K562 (cell line): ENCODE results near the gene USP37. TPM values are rescaled to one million over a fixed set of nuclear protein-coding genes. Genes with fewer than 3 reads are reported as not detected.
A peak's percentile ranks its signal among the peaks of the same experiment; 100 is the strongest.

Experiments used
- C11orf30 ChIP-seq: fragments of 450-650 bp; IDR thresholded peaks from 2 replicates; pipeline ENCODE4 v1.6.1; 2016; ENCODE audit warnings: low read depth, mild to moderate bottlenecking
- CTBP1 ChIP-seq: fragments of 450-650 bp; IDR thresholded peaks from 2 replicates; pipeline ENCODE4 v1.6.1; 2016; ENCODE audit warnings: borderline replicate concordance
- E2F8 ChIP-seq: fragments of 450-650 bp; IDR thresholded peaks from 2 replicates; pipeline ENCODE4 v1.7.1; 2018; ENCODE audit warnings: mild to moderate bottlenecking, low read depth; ENCODE audit not compliant: partially characterized antibody
- ERF ChIP-seq: fragments of 450-650 bp; formaldehyde crosslinking; IDR thresholded peaks from 2 replicates; pipeline ENCODE4 v1.4.0; 2020; ENCODE audit warnings: mild to moderate bottlenecking, mixed read lengths
- ETV6 ChIP-seq, 3 experiments: fragments of 150-350 bp in 1 of 3; sonication (generic) in 1 of 3; formaldehyde crosslinking in 1 of 3; IDR thresholded peaks; 2 replicates each; pipeline versions ENCODE4 v1.6.1 to v1.8.0; 2014 to 2022; ENCODE audit warnings: borderline replicate concordance in 2 of 3, low read depth in 2 of 3, antibody characterized with exemption in 1 of 3, low read length in 1 of 3, mild to moderate bottlenecking in 1 of 3, missing genetic modification reagents in 1 of 3
- MEF2D ChIP-seq: conservative IDR thresholded peaks from 2 replicates; pipeline ENCODE4 v1.6.1; 2016; ENCODE audit warnings: low read depth, missing genetic modification characterization, missing compliant biosample characterization
- NR2C1 ChIP-seq, 2 experiments: fragments of 450-650 bp; IDR thresholded peaks; 2 replicates each; pipeline ENCODE4 v1.6.1; 2017; ENCODE audit warnings: mild to moderate bottlenecking in 2 of 2, antibody characterized with exemption in 1 of 2, inconsistent platforms in 1 of 2, missing compliant biosample characterization in 1 of 2, missing genetic modification characterization in 1 of 2
- PCBP2 ChIP-seq: fragments of 200-400 bp; formaldehyde crosslinking; IDR thresholded peaks from 2 replicates; pipeline ENCODE4 v1.6.1; 2018; ENCODE audit warnings: low read length, low read depth, mild to moderate bottlenecking, moderate library complexity; ENCODE audit not compliant: poor library complexity, severe bottlenecking
- SMARCC2 ChIP-seq: fragments of 450-650 bp; IDR thresholded peaks from 2 replicates; pipeline ENCODE4 v1.6.1; 2017; ENCODE audit warnings: antibody characterized with exemption, moderate library complexity, mild to moderate bottlenecking, low read depth
- SNAPC5 ChIP-seq: fragments of 250-450 bp; sonication (Bioruptor Pico); IDR thresholded peaks from 2 replicates; pipeline ENCODE4 v1.8.0; 2021; ENCODE audit warnings: moderate library complexity, mild to moderate bottlenecking, inconsistent platforms
- TAF9B ChIP-seq: fragments of 450-650 bp; IDR thresholded peaks from 2 replicates; pipeline ENCODE4 v1.6.1; 2018; ENCODE audit warnings: mild to moderate bottlenecking; ENCODE audit not compliant: partially characterized antibody
- TEAD1 ChIP-seq, 2 experiments: fragments of 450-650 bp in 1 of 2; sonication (generic) in 1 of 2; formaldehyde crosslinking; IDR thresholded peaks; 2 replicates each; pipeline versions ENCODE4 v1.4.0 to v1.8.0; 2020 to 2022; ENCODE audit warnings: mild to moderate bottlenecking in 2 of 2, missing genetic modification reagents in 1 of 2
- ZMIZ1 ChIP-seq, 2 experiments: fragments of 150-350 bp in 1 of 2; IDR thresholded peaks; 2 replicates each; pipeline ENCODE4 v1.6.1; 2012 to 2016; ENCODE audit warnings: low read depth in 2 of 2, low read length in 2 of 2, mild to moderate bottlenecking in 1 of 2, moderate library complexity in 1 of 2
- ZNF253 ChIP-seq: fragments of 250-450 bp; sonication (Bioruptor Pico); conservative IDR thresholded peaks from 2 replicates; pipeline ENCODE4 v1.6.1; 2021; ENCODE audit warnings: mild to moderate bottlenecking
- polyA plus RNA-seq, 8 experiments: library from polyadenylated mRNA; depleted of rRNA in 4 of 8; stranded (reverse) in 5 of 8; unstranded in 3 of 8; fragments of >200 nt; fragmentation: Nextera tagmentation in 2 of 8; fragmentation: Illumina TruSeq in 1 of 8; extraction: Ambion mirVana in 2 of 8; extraction: Trizol in 1 of 8; gene quantifications; 2 replicates each; pipeline versions ENCODE4 v1.2.1 to v1.2.3, GENCODE V29; 2011 to 2014; ENCODE audit warnings: inconsistent platforms in 1 of 8, missing spikeins in 1 of 8
- total RNA-seq, 7 experiments: library from RNA; depleted of rRNA in 6 of 7; stranded (reverse); fragments of >200 nt in 6 of 7; fragmentation: Illumina TruSeq in 2 of 7; extraction: Trizol in 2 of 7; gene quantifications; 2 replicates each; pipeline versions ENCODE4 v1.2.1 to v1.2.3, GENCODE V29; 2011 to 2021; ENCODE audit warnings: low replicate concordance in 1 of 7
- TF ChIP-seq, protein P1 (sequence below): conservative IDR thresholded peaks from 2 replicates; pipeline ENCODE4 v1.6.1; 2011; ENCODE audit warnings: low read depth, mild to moderate bottlenecking, low read length; ENCODE audit not compliant: control insufficient read depth

The USP37 gene
- total and polyA plus RNA-seq, 9 of the 15 experiments (the other 6 are each of a cell fraction or from before 2014, with no cell fraction given) = 2.0 to 14.2 (median 8.5) TPM

DNA sequence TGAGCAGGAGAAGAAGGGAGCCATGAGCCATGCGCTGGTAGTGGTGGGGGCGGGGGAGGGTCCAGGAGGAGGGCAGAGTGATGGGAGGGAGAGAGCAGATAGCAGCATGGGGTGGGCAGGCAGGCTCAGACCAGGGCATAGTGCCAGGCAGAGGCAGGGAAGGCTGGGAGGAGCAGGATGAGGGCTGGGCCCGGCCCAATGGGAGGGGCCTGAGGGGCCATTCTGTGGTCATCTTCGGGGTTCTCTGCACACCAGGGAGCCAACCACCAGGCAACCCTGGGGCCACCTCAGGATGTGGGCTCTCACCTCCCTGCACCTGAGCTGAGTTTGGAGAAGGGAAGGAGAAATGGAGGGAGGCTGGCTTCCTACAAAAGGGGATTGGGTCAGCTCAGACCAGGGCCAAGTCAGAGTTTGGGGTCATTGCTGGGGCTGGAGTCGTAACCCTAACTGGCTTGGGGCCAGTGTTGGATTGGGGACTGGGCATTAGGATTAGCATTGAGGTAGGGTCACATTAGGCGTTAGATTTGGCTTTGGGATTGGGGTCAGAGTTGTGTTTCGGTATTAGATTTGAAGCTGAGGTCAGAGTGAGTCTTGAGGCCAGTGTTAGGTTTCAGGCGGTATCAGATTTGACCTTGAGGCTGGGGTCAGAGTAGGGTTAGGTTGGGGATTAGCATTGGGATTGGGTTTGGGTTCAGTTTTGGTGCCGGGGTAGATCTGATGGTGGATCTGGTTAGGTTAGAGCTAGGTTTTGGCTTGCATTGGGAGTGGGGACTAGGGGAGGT is 138.0 kb downstream of the USP37 start (continued):
- TF ChIP-seq TAF9B = no peak
- TF ChIP-seq C11orf30 = no peak
- no peak for TF ChIP-seq ZNF253 (CRISPR knock-in tag)
- TF ChIP-seq, protein P1, sequence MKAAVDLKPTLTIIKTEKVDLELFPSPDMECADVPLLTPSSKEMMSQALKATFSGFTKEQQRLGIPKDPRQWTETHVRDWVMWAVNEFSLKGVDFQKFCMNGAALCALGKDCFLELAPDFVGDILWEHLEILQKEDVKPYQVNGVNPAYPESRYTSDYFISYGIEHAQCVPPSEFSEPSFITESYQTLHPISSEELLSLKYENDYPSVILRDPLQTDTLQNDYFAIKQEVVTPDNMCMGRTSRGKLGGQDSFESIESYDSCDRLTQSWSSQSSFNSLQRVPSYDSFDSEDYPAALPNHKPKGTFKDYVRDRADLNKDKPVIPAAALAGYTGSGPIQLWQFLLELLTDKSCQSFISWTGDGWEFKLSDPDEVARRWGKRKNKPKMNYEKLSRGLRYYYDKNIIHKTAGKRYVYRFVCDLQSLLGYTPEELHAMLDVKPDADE = no peak
- TF ChIP-seq PCBP2 = no peak
- peak; percentile 50; the same call in 1 of the 2 replicates for TF ChIP-seq NR2C1 (IDR thresholded peaks at IDR 0.05)
- no peak for TF ChIP-seq NR2C1 (tag; IDR thresholded peaks at IDR 0.05)
- no peak for TF ChIP-seq SNAPC5
- TF ChIP-seq ZMIZ1 (IDR thresholded peaks at IDR 0.05; ENCODE audit: low read depth in 2 of 2, low read length in 2 of 2) = no peak
- TF ChIP-seq CTBP1 = no peak
- no peak for TF ChIP-seq ETV6 (IDR thresholded peaks at IDR 0.05; ENCODE audit: borderline replicate concordance in 1 of 2, low read depth in 2 of 2, low read length in 1 of 2)
- TF ChIP-seq ETV6 (CRISPR knock-in tag; IDR thresholded peaks at IDR 0.05; ENCODE audit: borderline replicate concordance) = no peak
- no peak for TF ChIP-seq E2F8
- TF ChIP-seq ERF (CRISPR knock-in tag) = no peak
- TF ChIP-seq MEF2D = no peak
- no peak for TF ChIP-seq SMARCC2
- TF ChIP-seq TEAD1 (CRISPR knock-in tag; IDR thresholded peaks at IDR 0.05) = no peak
